GM18909 (cell line): ENCODE results near the gene PXN.

Experiments
- ATAC-seq: cut with Tn5 transposase; IDR thresholded peaks from one replicate; pipeline ENCODE4 v1.9.1; 2021; ENCODE audit warnings: mild to moderate bottlenecking; ENCODE audit not compliant: unreplicated experiment, poor library complexity

Gene PXN

DNA sequence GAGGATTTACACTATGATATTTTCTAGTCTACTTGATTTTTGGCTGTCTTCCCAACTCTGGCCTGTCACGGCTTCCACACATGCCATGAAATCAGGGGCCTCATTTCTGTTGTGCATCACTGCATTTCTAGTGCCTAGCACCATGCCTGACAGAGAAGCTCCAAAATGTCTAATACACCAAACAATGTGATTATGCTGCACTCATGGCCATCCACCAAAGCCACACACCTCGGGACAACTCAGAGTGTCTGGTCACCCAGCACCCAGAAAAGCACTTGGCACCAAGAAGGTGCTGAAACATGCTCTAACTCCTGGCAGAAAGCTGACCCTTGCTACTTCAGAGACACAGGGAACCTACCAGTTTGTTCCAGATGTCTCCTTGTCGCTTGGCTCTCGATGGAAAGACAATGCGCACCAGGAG is 82.3 kb downstream of the PXN start:
- no peak for ATAC-seq

GRCh38 chr12:120181991-120182631 is 83.4 kb downstream of the PXN start:
- no peak for ATAC-seq

GRCh38 chr12:120180975-120181374 is 84.6 kb downstream of the PXN start:
- ATAC-seq = no peak

- ATAC-seq = no peak
Measured at GRCh38 chr12:120175537-120175936, 90.0 kb downstream of the PXN start.

DNA sequence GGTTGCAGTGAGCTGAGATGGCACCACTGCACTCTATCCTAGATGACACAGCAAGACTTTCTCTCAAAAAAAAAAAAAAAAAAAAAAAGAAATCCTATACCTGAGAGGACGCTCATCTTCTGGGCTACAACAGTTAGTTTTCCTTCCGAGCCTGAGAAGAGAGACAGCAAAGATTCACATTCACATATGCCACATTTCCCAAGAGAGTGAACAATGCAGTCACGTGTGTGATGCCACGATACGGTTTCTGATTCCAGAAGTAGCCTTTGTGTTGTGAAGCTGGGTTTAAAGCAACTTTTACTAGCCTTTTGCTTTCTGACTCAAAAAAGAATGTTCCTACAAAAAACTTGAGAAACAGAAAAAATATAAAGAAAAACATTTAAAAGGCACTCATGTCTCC is 90.5 kb downstream of the PXN start:
- ATAC-seq = no peak

- ATAC-seq = no peak
Measured at GRCh38 chr12:120172053-120172452, 93.5 kb downstream of the PXN start.

DNA sequence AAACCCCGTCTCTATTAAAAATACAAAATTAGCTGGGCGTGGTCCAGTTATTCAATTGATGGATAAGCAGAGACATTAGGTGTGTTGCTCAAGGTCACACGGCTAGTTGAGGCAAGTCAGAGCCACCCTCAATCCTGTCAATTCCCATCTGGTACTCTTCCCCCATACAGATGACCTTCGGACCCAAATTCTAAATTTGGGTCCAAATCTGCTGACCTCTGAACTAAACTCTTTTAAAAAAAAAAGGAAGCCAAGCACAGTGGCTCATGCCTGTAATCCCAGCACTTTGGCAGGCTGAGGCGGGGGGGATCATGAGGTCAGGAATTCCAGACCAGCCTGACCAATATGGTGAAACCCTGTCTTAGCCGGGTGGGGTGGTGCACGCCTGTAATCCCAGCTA is 94.9 kb downstream of the PXN start:
- no peak for ATAC-seq

DNA sequence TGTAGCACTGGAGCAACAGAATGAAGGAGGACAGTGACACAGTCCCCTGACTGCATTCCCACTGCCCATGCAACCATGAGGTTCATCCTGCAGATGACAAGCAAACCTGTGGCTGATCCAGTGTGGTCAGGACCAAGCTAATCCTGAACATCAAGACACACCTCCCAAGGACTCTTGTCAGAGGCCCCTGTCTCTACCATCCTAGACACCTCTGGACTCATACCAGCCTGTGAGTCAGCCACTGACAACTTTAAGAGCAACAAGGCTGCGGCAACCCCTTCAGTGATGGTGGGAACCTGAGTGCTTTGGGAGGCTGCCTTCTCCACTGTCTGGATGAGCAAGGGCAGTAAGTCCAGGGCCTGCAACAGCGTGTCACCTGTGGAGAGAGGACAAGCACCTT is 95.6 kb downstream of the PXN start:
- no peak for ATAC-seq

GRCh38 chr12:120168337-120168736 is 97.2 kb downstream of the PXN start:
- no peak for ATAC-seq

DNA sequence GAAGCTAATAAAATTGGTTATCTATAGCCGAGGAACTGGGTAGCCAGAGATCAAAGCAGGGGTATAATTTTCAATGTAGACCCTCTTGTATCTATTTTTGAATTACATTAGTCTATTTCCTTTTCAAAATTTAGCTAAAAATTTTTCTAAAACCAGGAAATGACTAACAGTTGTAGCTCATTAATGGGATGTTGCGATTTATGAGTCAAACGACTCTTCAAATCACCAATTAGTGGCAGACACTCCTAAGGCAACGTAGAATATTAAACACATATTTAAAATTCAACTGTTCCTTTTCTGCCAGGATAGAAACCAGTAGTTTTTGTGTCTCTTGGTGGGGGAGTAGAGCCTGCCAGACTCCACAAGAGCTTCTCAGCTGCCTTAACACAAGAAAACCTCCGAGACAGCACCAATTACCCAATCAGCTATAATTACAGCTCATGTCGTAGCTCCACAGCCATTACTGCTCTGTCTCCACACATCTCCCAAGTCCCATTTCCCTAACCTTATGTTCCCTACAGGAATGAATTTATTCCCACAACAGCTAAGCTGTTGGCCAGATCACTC is 97.9 kb downstream of the PXN start:
- no peak for ATAC-seq

DNA sequence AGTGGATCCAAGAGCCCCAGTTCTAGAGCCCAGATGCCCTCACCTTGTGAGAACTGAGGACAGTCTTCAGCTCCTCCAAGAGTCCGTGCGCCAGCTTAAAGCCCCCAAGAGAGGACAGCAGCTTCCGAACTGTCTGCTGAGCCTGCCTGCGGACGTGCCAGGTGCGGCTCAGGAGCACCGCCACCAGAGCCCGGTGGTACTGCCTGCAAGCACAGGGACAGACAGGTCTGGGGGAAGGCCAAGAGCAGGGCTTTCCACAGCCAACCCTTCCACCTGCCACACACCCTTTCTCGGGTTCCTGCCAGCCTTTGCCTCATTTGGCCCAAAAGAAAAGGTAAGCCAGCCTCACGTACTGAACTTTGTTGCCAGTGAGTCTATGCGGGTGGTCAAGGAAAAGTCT is 101.2 kb downstream of the PXN start:
- ATAC-seq = no peak

DNA sequence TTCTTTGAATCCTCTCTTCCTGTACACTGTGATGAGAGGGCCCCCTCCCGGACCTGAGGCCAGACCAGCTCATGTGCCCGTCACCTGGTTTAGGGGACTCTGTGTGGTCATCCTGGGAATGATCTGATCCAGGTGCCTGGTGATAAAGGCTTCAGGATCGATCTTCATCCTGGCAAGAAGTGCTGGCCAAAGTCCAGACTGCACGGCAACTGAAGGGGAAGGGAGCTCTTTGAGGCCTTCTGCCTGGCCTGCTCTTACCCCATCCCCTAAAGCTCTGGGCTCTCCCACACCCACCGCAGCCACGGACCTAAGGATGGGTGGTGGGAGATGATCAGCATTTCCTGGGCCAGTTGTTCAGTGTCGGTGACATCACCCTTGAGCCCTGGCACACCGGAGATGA is 102.8 kb downstream of the PXN start:
- ATAC-seq = no peak

- no peak for ATAC-seq
Measured at GRCh38 chr12:120161852-120162251, 103.7 kb downstream of the PXN start.
